Peyer's patch (tissue), 4 donors: ENCODE data around the gene MUCL1.
"Not testable (repeated sequence)": the region's sequence is repeated elsewhere in the genome, so short reads cannot be mapped to it uniquely, and the experiment has no call there.

Source experiments
- POLR2A ChIP-seq, 2 donors: fragments of 450-650 bp; IDR thresholded peaks; one replicate each; pipeline ENCODE4 v1.5.1; 2017; ENCODE audit warnings: antibody characterized with exemption in 2 of 2, mild to moderate bottlenecking in 2 of 2, moderate library complexity in 2 of 2
- TF ChIP-seq, protein P1 (sequence below), 6 experiments: fragments of 450-650 bp in 4 of 6; fragments of 200-600 bp in 2 of 6; sonication (generic) in 1 of 6; IDR thresholded peaks; one replicate each; pipeline ENCODE4 v1.5.1; 2017 to 2019; ENCODE audit warnings: antibody characterized with exemption in 6 of 6, mild to moderate bottlenecking in 3 of 6, moderate library complexity in 1 of 6

DNA sequence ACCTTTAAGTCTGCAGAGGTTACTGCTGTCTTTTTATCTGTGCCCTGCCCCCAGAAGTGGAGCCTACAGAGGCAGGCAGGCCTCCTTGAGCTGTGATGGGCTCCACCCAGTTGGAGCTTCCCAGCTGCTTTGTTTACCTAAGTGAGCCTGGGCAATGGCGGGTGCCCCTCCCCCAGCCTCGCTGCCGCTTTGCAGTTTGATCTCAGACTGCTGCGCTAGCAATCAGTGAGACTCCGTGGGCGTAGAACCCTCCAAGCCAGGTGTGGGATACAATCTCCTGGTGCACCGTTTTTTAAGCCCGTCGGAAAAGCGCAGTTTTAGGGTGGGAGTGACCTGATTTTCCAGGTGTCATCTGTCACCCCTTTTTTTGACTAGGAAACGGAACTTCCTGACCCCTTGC is 34.1 kb downstream of the MUCL1 start:
- TF ChIP-seq, protein P1, sequence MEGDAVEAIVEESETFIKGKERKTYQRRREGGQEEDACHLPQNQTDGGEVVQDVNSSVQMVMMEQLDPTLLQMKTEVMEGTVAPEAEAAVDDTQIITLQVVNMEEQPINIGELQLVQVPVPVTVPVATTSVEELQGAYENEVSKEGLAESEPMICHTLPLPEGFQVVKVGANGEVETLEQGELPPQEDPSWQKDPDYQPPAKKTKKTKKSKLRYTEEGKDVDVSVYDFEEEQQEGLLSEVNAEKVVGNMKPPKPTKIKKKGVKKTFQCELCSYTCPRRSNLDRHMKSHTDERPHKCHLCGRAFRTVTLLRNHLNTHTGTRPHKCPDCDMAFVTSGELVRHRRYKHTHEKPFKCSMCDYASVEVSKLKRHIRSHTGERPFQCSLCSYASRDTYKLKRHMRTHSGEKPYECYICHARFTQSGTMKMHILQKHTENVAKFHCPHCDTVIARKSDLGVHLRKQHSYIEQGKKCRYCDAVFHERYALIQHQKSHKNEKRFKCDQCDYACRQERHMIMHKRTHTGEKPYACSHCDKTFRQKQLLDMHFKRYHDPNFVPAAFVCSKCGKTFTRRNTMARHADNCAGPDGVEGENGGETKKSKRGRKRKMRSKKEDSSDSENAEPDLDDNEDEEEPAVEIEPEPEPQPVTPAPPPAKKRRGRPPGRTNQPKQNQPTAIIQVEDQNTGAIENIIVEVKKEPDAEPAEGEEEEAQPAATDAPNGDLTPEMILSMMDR (IDR thresholded peaks at IDR 0.05), result not testable (repeated sequence)
- TF ChIP-seq POLR2A (IDR thresholded peaks at IDR 0.05), result not testable (repeated sequence)
